SK-N-SH treated with all-trans-retinoic acid at 6 μM for 48 hours (cell line): ENCODE data around the gene NAT16.

Experiments used
- PPARA ChIP-seq: fragments of 250-450 bp; sonication (Bioruptor Pico); IDR thresholded peaks from 2 replicates; pipeline ENCODE4 v1.5.0; 2020; ENCODE audit warnings: mild to moderate bottlenecking, borderline replicate concordance
- TF ChIP-seq, protein P1 (sequence below): fragments of 250-450 bp; sonication (Bioruptor Pico); IDR thresholded peaks from 2 replicates; pipeline ENCODE4 v1.5.0; 2020; ENCODE audit warnings: mild to moderate bottlenecking, moderate library complexity

DNA sequence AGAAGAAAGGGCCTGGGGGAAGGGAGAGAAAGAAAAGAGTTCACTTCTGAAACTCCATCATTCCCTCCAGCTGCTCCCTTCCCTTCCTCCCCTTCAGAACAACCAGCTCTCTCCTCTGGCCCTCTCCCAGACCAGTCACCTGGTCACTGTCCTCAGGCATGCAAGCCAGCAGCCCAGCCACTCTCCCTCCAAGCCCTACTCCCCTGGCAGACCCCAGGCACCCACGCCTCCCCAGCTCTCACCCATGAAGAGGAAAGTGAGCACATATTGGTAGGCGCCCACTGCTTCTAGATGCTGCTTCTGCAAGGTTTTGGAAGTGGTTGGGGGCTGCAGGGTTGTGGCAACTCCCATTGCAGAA, 20.4 kb upstream of the NAT16 start:
- TF ChIP-seq, protein P1, sequence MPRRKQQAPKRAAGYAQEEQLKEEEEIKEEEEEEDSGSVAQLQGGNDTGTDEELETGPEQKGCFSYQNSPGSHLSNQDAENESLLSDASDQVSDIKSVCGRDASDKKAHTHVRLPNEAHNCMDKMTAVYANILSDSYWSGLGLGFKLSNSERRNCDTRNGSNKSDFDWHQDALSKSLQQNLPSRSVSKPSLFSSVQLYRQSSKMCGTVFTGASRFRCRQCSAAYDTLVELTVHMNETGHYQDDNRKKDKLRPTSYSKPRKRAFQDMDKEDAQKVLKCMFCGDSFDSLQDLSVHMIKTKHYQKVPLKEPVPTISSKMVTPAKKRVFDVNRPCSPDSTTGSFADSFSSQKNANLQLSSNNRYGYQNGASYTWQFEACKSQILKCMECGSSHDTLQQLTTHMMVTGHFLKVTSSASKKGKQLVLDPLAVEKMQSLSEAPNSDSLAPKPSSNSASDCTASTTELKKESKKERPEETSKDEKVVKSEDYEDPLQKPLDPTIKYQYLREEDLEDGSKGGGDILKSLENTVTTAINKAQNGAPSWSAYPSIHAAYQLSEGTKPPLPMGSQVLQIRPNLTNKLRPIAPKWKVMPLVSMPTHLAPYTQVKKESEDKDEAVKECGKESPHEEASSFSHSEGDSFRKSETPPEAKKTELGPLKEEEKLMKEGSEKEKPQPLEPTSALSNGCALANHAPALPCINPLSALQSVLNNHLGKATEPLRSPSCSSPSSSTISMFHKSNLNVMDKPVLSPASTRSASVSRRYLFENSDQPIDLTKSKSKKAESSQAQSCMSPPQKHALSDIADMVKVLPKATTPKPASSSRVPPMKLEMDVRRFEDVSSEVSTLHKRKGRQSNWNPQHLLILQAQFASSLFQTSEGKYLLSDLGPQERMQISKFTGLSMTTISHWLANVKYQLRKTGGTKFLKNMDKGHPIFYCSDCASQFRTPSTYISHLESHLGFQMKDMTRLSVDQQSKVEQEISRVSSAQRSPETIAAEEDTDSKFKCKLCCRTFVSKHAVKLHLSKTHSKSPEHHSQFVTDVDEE (CRISPR knock-in tag): no peak
- no peak for TF ChIP-seq PPARA (CRISPR knock-in tag)
